ENCODE results near the gene TXNDC15. TPM values are rescaled to one million over a fixed set of nuclear protein-coding genes. Genes with fewer than 3 reads are reported as not detected.

TXNDC15 gene
- total and polyA plus RNA-seq, 2 experiments from 2014 or later: 73.5 to 184 TPM

- DNase-seq (ENCODE audit: low read depth in 1 of 2, low spot score in 1 of 2): no peak
- TF ChIP-seq CTCF (IDR thresholded peaks at IDR 0.05; ENCODE audit: low read depth, low read length): no peak
- no peak overlapping the region for H3K27ac ChIP-seq
- no peaks in the 10 kb centered on the region for H3K4me1 ChIP-seq (ENCODE audit: low read depth)
- H3K4me3 ChIP-seq: no peak overlapping the region
- H3K9me3 ChIP-seq (ENCODE audit: low read depth): no peaks in the 10 kb centered on the region
- H3K27me3 ChIP-seq: no peaks in the 10 kb centered on the region
- no peaks in the 10 kb centered on the region for H3K36me3 ChIP-seq
These were observed 37.4 kb downstream of the TXNDC15 start for GRCh38 chr5:134911285-134912206.

GRCh38 chr5:134913254-134913653, 39.1 kb downstream of the TXNDC15 start:
- Histone ChIP-seq H3K27ac (no peak overlapping the region), H3K4me3 (no peak overlapping the region), H3K4me1 (ENCODE audit: low read depth) (no peaks in the 10 kb centered on the region), H3K36me3 (no peaks in the 10 kb centered on the region), H3K9me3 (ENCODE audit: low read depth) (no peaks in the 10 kb centered on the region), H3K27me3 (peaks cover 8% of the 10 kb centered on the region)
- TF ChIP-seq CTCF (IDR thresholded peaks at IDR 0.05; ENCODE audit: low read depth, low read length): no peak
- DNase-seq (ENCODE audit: low read depth in 1 of 2, low spot score in 1 of 2): no peak

GRCh38 chr5:134913795-134914194, 39.6 kb downstream of the TXNDC15 start:
- H3K27ac ChIP-seq: no peak overlapping the region
- H3K4me1 ChIP-seq (ENCODE audit: low read depth): no peaks in the 10 kb centered on the region
- H3K9me3 ChIP-seq (ENCODE audit: low read depth): no peaks in the 10 kb centered on the region
- no peak for TF ChIP-seq CTCF (IDR thresholded peaks at IDR 0.05; ENCODE audit: low read depth, low read length)
- DNase-seq (ENCODE audit: low read depth in 1 of 2, low spot score in 1 of 2): no peak
- no peaks in the 10 kb centered on the region for H3K36me3 ChIP-seq
- no peak overlapping the region for H3K4me3 ChIP-seq
- peaks cover 8% of the 10 kb centered on the region for H3K27me3 ChIP-seq

- no peak overlapping the region for H3K4me3 ChIP-seq
- H3K27ac ChIP-seq: no peak overlapping the region
- H3K36me3 ChIP-seq: no peaks in the 10 kb centered on the region
- peaks cover 8% of the 10 kb centered on the region for H3K27me3 ChIP-seq
- no peaks in the 10 kb centered on the region for H3K9me3 ChIP-seq (ENCODE audit: low read depth)
- TF ChIP-seq CTCF (IDR thresholded peaks at IDR 0.05; ENCODE audit: low read depth, low read length): peak; percentile 27
- no peak for DNase-seq (ENCODE audit: low read depth in 1 of 2, low spot score in 1 of 2)
- no peaks in the 10 kb centered on the region for H3K4me1 ChIP-seq (ENCODE audit: low read depth)
These were observed 43.1 kb downstream of the TXNDC15 start for GRCh38 chr5:134917070-134917815.

GRCh38 chr5:134918861-134919260, 44.7 kb downstream of the TXNDC15 start:
- no peak for DNase-seq (ENCODE audit: low read depth in 1 of 2, low spot score in 1 of 2)
- Histone ChIP-seq H3K27me3 (peaks cover 8% of the 10 kb centered on the region), H3K4me3 (no peak overlapping the region), H3K36me3 (no peaks in the 10 kb centered on the region), H3K9me3 (ENCODE audit: low read depth) (no peaks in the 10 kb centered on the region), H3K27ac (no peak overlapping the region), H3K4me1 (ENCODE audit: low read depth) (no peaks in the 10 kb centered on the region)
- TF ChIP-seq CTCF (IDR thresholded peaks at IDR 0.05; ENCODE audit: low read depth, low read length): no peak

Data from cardiac muscle cell (in vitro differentiated cells and primary cell).